GM18502 (cell line): ENCODE results near the gene C1orf198.

ENCODE experiments used
- ATAC-seq: cut with Tn5 transposase; IDR thresholded peaks from one replicate; pipeline ENCODE4 v1.9.1; 2021; ENCODE audit warnings: mild to moderate bottlenecking; ENCODE audit not compliant: unreplicated experiment, poor library complexity

Gene C1orf198

GRCh38 chr1:230818367-230818766 is 50.0 kb downstream of the C1orf198 start:
- no peak for ATAC-seq

GRCh38 chr1:230816018-230816417 is 52.3 kb downstream of the C1orf198 start:
- no peak for ATAC-seq

- no peak for ATAC-seq
These were observed 53.2 kb downstream of the C1orf198 start for GRCh38 chr1:230814949-230815692.

- ATAC-seq, result no peak
These were observed 55.8 kb downstream of the C1orf198 start for GRCh38 chr1:230812568-230812967.

GRCh38 chr1:230809256-230809990 is 58.9 kb downstream of the C1orf198 start:
- no peak for ATAC-seq

- no peak for ATAC-seq
These were observed 59.9 kb downstream of the C1orf198 start for GRCh38 chr1:230808281-230808872.

GRCh38 chr1:230807561-230808280 is 60.6 kb downstream of the C1orf198 start:
- no peak for ATAC-seq

- ATAC-seq, result no peak
These were observed 61.3 kb downstream of the C1orf198 start for GRCh38 chr1:230807029-230807428.

GRCh38 chr1:230806552-230806951 is 61.8 kb downstream of the C1orf198 start:
- ATAC-seq, result no peak

GRCh38 chr1:230804396-230804795 is 63.9 kb downstream of the C1orf198 start:
- no peak for ATAC-seq

- ATAC-seq, result no peak
These were observed 67.2 kb downstream of the C1orf198 start for GRCh38 chr1:230800891-230801840.

- no peak for ATAC-seq
These were observed 69.8 kb downstream of the C1orf198 start for GRCh38 chr1:230798491-230798890.

GRCh38 chr1:230797942-230798365 is 70.4 kb downstream of the C1orf198 start:
- ATAC-seq, result no peak

GRCh38 chr1:230797376-230797920 is 70.9 kb downstream of the C1orf198 start:
- no peak for ATAC-seq

GRCh38 chr1:230796626-230797025 is 71.7 kb downstream of the C1orf198 start:
- no peak for ATAC-seq

GRCh38 chr1:230794871-230795605 is 73.3 kb downstream of the C1orf198 start:
- no peak for ATAC-seq

GRCh38 chr1:230794431-230794830 is 73.9 kb downstream of the C1orf198 start:
- no peak for ATAC-seq

GRCh38 chr1:230793463-230793745 is 74.9 kb downstream of the C1orf198 start:
- no peak for ATAC-seq
